HG02870 (cell line): ENCODE data around the gene AGFG2.
"Not testable (repeated sequence)": the region's sequence is repeated elsewhere in the genome, so short reads cannot be mapped to it uniquely, and the experiment has no call there.

Source experiments
- ATAC-seq: cut with Tn5 transposase; IDR thresholded peaks from one replicate; pipeline ENCODE4 v1.9.1; 2021; ENCODE audit warnings: mild to moderate bottlenecking, moderate library complexity; ENCODE audit not compliant: unreplicated experiment

Gene AGFG2

GRCh38 chr7:100538654-100539435 is at the start of gene AGFG2:
TSS of gene AGFG2 (plus strand) at chr7:100539203. CDS start at chr7:100539347, 144 bp downstream.
- ATAC-seq, result peak; percentile 89

- no peak for ATAC-seq
These were observed 49.2 kb upstream of the AGFG2 start for GRCh38 chr7:100489824-100490223.

GRCh38 chr7:100490483-100491191 is 48.4 kb upstream of the AGFG2 start:
- no peak for ATAC-seq

- no peak for ATAC-seq
These were observed 47.8 kb upstream of the AGFG2 start for GRCh38 chr7:100491192-100491578.

GRCh38 chr7:100492738-100493475 is 46.1 kb upstream of the AGFG2 start:
- ATAC-seq, result no peak

- no peak for ATAC-seq
These were observed 45.3 kb upstream of the AGFG2 start for GRCh38 chr7:100493476-100494264.

GRCh38 chr7:100496509-100496908 is 42.5 kb upstream of the AGFG2 start:
- no peak for ATAC-seq

- not testable (repeated sequence) for ATAC-seq
These were observed 38.3 kb upstream of the AGFG2 start for GRCh38 chr7:100500743-100501142.

- not testable (repeated sequence) for ATAC-seq
These were observed 35.0 kb upstream of the AGFG2 start for GRCh38 chr7:100504031-100504430.

GRCh38 chr7:100504887-100505611 is 34.0 kb upstream of the AGFG2 start:
- no peak for ATAC-seq

- no peak for ATAC-seq
These were observed 32.6 kb upstream of the AGFG2 start for GRCh38 chr7:100506356-100506923.

- ATAC-seq, result no peak
These were observed 29.8 kb upstream of the AGFG2 start for GRCh38 chr7:100509231-100509630.

- ATAC-seq, result no peak
These were observed 28.4 kb upstream of the AGFG2 start for GRCh38 chr7:100510437-100511239.

GRCh38 chr7:100513212-100513810 is 25.7 kb upstream of the AGFG2 start:
- ATAC-seq, result no peak

GRCh38 chr7:100515072-100515532 is 23.9 kb upstream of the AGFG2 start:
- no peak for ATAC-seq

- ATAC-seq, result peak; percentile 72
These were observed 22.7 kb upstream of the AGFG2 start for GRCh38 chr7:100516135-100516812.

- no peak for ATAC-seq
These were observed 21.7 kb upstream of the AGFG2 start for GRCh38 chr7:100517305-100517704.

GRCh38 chr7:100519580-100519979 is 19.4 kb upstream of the AGFG2 start:
- ATAC-seq, result no peak
